HG03469 (cell line): Measurements from ENCODE around the gene PPAN.

Experiments
- ATAC-seq: cut with Tn5 transposase; IDR thresholded peaks from one replicate; pipeline ENCODE4 v1.9.1; 2021; ENCODE audit warnings: mild to moderate bottlenecking, moderate library complexity, moderate number of reproducible peaks; ENCODE audit not compliant: unreplicated experiment

PPAN gene, protein sequence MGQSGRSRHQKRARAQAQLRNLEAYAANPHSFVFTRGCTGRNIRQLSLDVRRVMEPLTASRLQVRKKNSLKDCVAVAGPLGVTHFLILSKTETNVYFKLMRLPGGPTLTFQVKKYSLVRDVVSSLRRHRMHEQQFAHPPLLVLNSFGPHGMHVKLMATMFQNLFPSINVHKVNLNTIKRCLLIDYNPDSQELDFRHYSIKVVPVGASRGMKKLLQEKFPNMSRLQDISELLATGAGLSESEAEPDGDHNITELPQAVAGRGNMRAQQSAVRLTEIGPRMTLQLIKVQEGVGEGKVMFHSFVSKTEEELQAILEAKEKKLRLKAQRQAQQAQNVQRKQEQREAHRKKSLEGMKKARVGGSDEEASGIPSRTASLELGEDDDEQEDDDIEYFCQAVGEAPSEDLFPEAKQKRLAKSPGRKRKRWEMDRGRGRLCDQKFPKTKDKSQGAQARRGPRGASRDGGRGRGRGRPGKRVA

GRCh38 chr19:10106100-10106936, at the start of gene PPAN:
Gene PPAN (plus strand): TSS chr19:10106362. CDS start chr19:10106395, 33 bp downstream.
- ATAC-seq = peak; percentile 33

GRCh38 chr19:10061717-10062310, 44.3 kb upstream of the PPAN start:
- ATAC-seq = no peak

DNA sequence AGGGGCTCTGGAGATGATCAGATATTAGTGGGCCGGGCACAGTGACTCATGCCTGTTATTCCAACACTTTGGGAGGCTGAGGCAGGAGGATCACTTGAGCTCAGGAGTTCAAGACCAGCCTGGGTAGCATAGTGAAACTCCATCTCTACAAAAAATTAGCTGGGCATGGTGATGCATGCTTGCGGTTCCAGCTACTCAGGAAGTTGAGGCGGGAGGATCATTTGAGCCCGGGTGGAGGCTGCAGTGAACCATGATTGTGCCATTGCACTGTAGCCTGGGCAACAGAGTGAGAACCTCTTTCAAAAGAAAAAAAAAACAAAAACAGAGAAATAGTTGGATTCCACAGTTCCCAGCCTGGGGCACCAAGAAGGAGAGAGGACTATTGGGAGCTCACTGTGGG, 38.0 kb upstream of the PPAN start:
- ATAC-seq = no peak

- no peak for ATAC-seq
Observed at GRCh38 chr19:10069046-10069445, 37.1 kb upstream of the PPAN start.

GRCh38 chr19:10070730-10071446, 35.3 kb upstream of the PPAN start:
- ATAC-seq = no peak

- ATAC-seq = no peak
Observed at GRCh38 chr19:10074153-10074552, 32.0 kb upstream of the PPAN start.

GRCh38 chr19:10076535-10076934, 29.6 kb upstream of the PPAN start:
- ATAC-seq = no peak

- no peak for ATAC-seq
Observed at GRCh38 chr19:10078329-10078728, 27.8 kb upstream of the PPAN start.

GRCh38 chr19:10079031-10079453, 27.1 kb upstream of the PPAN start:
- no peak for ATAC-seq

GRCh38 chr19:10083911-10084310, 22.3 kb upstream of the PPAN start:
- no peak for ATAC-seq

GRCh38 chr19:10084803-10085202, 21.4 kb upstream of the PPAN start:
- ATAC-seq = no peak

DNA sequence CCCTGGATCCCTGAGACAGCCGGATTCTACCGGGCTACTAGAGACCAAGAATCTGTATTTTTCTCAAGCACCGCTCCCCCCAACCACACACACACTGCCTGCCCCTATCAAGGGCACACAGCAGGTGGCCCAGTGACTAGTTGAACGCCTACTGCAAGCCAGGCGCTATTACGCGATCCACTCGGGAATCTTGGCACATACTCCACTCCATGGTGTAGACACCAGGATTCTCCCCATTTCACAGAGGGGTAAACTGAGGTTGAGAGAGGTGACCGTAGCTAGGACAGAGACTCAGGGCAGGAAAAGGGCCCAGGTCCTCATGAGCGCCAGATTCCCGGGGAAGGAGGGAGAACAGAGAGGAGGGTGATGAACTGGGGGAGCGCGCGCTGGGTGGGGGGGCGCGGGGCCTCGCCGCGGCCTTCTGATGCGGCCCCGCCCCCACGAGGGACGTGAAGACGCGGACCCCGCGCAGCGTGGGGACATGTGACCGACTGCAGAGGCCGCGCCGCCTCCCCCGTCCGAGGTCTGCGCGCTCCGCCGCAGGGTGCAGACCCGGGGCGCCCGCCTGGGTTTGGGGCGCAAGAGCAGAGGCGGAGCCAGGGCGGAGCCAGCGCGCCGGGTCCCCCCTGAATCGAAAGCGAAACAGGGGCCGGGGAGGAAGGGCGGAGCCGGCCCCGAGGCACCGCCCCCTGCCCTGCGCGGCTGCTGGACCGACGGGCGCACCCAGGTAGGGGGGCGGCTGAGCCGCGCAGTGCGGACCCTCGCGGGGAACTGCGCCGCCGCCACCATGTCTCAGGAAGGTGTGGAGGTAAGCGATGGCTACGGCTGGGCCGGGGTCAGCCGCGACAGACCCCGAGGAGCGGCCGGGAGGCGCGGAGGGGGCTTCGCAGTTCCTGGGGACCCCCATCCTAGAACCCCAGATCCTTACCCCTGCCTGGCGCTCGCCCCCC, 20.2 kb upstream of the PPAN start, which contains the start of gene SHFL:
SHFL (plus strand) TSS at position 677 of the 950 bp plus-strand sequence; CDS start at position 788, 111 bp downstream.
- peak; percentile 63 for ATAC-seq

GRCh38 chr19:10086591-10087192, 19.5 kb upstream of the PPAN start:
- ATAC-seq = no peak

GRCh38 chr19:10087296-10088061, 18.7 kb upstream of the PPAN start:
- ATAC-seq = no peak

DNA sequence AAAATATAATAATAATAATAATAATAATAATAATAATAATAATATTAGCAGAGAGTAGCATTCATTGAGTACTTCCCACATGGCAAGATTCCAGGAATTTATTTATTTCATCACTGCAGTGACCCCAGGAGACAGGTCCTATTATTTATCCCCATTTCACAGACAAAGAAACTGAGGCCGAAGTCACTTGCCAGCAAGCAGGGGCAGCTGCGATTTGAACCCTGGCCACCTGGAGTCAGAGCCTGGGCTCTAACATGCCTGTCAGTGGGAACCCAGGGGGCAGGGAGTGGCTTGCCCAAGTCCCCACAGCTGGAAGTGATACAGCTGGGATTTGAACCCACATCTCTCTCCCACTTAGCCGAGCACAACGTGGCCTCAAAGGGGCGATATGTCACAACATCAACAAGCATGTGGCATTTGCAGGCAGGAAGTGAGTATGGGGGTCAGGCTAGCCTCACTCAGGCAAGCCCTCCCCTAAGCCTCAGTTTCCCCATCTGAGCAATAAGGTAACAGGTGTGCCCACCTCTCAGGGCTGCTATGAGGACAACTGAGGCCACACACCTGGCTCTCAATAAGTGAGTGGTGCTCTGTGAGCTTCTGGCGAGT, 17.1 kb upstream of the PPAN start:
- no peak for ATAC-seq

DNA sequence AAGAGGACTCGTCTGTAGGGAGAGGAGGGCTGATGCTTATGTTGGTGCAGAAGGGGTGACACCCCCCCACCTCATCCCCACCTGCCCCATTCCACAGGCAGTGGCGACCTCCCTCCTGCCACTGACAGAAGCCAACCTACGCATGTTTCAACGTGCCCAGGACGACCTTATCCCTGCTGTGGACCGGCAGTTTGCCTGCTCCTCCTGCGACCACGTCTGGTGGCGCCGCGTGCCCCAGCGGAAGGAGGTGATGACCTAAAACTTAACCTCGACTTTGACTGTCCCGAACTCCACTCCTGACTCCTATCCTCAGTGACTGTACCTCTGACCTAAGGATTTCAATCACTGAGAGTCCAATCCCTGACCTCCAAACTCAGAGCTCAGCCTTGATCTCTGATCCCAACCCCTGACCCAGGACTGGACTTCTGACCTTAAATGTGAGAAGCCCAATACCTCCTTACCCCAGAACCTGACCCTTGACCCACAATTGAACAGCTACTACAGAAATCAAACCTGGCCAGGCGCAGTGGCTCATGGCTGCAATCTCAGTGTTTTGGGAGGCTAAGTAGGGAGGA, 16.3 kb upstream of the PPAN start:
- ATAC-seq = no peak

DNA sequence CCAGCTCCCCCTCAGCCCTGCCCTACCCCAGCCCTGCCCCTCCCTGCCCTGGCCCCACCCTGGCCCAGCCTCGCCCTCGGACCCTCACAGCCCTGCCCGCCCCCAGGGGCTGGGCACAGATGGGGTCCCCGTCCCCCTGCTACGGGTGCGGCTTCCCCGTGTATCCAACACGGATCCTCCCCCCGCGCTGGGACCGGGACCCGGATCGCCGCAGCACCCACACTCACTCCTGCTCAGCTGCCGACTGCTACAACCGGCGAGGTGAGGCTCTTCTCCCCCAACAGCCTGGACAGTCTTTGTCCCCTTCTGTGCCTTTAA, 14.8 kb upstream of the PPAN start:
- ATAC-seq = no peak
